K562 (cell line): ENCODE data around the gene MED20. TPM values are rescaled to one million over a fixed set of nuclear protein-coding genes. Genes with fewer than 3 reads are reported as not detected.
A peak's percentile ranks its signal among the peaks of the same experiment; 100 is the strongest.

ENCODE experiments used
- ATAC-seq: fragments of 200-7000 bp; cut with Tn5 transposase; 3 replicates; pipeline ENCODE4 v1.9.1; 2020; ENCODE audit warnings: moderate library complexity
- BruUV-seq: library from RNA; stranded (reverse); fragments of 400-500 nt; replicated peaks from 2 replicates; lab custom pipeline; 2021; lab: Mats Ljungman, UMichigan
- CTCF ChIA-PET: fragments of 300-600 bp; formaldehyde crosslinking; extraction: SDS; loops from one replicate; lab custom pipeline; 2021; ENCODE audit warnings: low intra/inter-chr PET ratio; lab: Yijun Ruan, JAX
- POLR2A ChIA-PET: fragments of 300-600, 350-650 bp; sonication (Branson Sonifier 250); formaldehyde crosslinking; extraction: SDS; loops from one replicate; lab custom pipeline; 2021; ENCODE audit warnings: antibody characterized with exemption, inconsistent platforms; lab: Yijun Ruan, JAX
- DNase-seq, 4 experiments: peaks; one replicate each; pipeline versions ENCODE4 v3.0.0 to v3.0.0-alpha.2; 2011 to 2018; ENCODE audit warnings: low spot score in 3 of 4, mixed read lengths in 3 of 4; ENCODE audit errors: extremely low read depth in 1 of 4
- FAIRE-seq: peaks from 2 replicates; lab custom pipeline; 2011; peaks lifted over from hg19 to GRCh38; lab: Jason Lieb, UNC
- H2AFZ ChIP-seq: 2 replicates; pipeline ENCODE4 v1.6.0; 2011; ENCODE audit warnings: low read depth, low read length, control low read depth, inconsistent platforms
- H3K27ac ChIP-seq: fragments of 200-600 bp; 3 replicates; pipeline ENCODE4 v1.8.0; 2011; ENCODE audit warnings: low read depth, mild to moderate bottlenecking, control low read depth, inconsistent platforms, low read length, moderate library complexity, mixed read lengths; ENCODE audit errors: extremely low read depth
- H3K27me3 ChIP-seq, 2 experiments: fragments of 300-600 bp in 1 of 2; 2 replicates in 1 of 2; 3 replicates in 1 of 2; pipeline versions ENCODE4 v1.6.0 to v1.8.0; 2011; ENCODE audit warnings: inconsistent platforms in 2 of 2, low read length in 2 of 2, mild to moderate bottlenecking in 1 of 2, mixed read lengths in 1 of 2, moderate library complexity in 1 of 2; ENCODE audit not compliant: control insufficient read depth in 2 of 2, insufficient read depth in 2 of 2
- H3K36me3 ChIP-seq: fragments of 300-600 bp; 3 replicates; pipeline ENCODE4 v1.8.0; 2011; ENCODE audit warnings: mild to moderate bottlenecking, low read length, inconsistent platforms; ENCODE audit not compliant: control insufficient read depth, insufficient read depth
- H3K4me1 ChIP-seq, 2 experiments: fragments of 200-600 bp in 1 of 2; replicated peaks in 1 of 2; 2 replicates in 1 of 2; 3 replicates in 1 of 2; pipeline versions ENCODE4 v1.5.1 to v1.8.0; 2011; ENCODE audit warnings: inconsistent platforms in 2 of 2, low read length in 2 of 2, mild to moderate bottlenecking in 1 of 2, mixed read lengths in 1 of 2, moderate library complexity in 1 of 2; ENCODE audit not compliant: control insufficient read depth in 2 of 2, insufficient read depth in 2 of 2
- H3K4me2 ChIP-seq: 2 replicates; pipeline ENCODE4 v1.6.1; 2011; ENCODE audit warnings: low read length, control low read depth, inconsistent platforms, mixed read lengths; ENCODE audit not compliant: insufficient read depth
- H3K4me3 ChIP-seq: fragments of 200-600 bp; sonication (generic), shearing (Covaris generic); 2 replicates; pipeline ENCODE4 v1.5.1; 2016; ENCODE audit warnings: control low read depth, inconsistent platforms
- H3K79me2 ChIP-seq: fragments of 200-600 bp; 3 replicates; pipeline ENCODE4 v1.8.0; 2011; ENCODE audit warnings: low read length, inconsistent platforms; ENCODE audit not compliant: control insufficient read depth, insufficient read depth
- H3K9ac ChIP-seq, 2 experiments: 2 replicates each; pipeline versions ENCODE4 v1.6.0 to v1.6.1; 2011; ENCODE audit warnings: low read depth in 2 of 2, low read length in 2 of 2, control low read depth in 1 of 2, inconsistent platforms in 1 of 2, mild to moderate bottlenecking in 1 of 2, mixed read lengths in 1 of 2; ENCODE audit not compliant: insufficient read depth in 1 of 2
- H3K9me1 ChIP-seq: one replicate; pipeline ENCODE4 v1.6.0; 2011; ENCODE audit warnings: inconsistent platforms, mild to moderate bottlenecking, low read length, moderate library complexity; ENCODE audit not compliant: control insufficient read depth, insufficient read depth
- H3K9me3 ChIP-seq: replicated peaks from 2 replicates; pipeline ENCODE4 v1.5.1; 2011; ENCODE audit warnings: low read depth, low read length, inconsistent platforms; ENCODE audit not compliant: control insufficient read depth, insufficient read depth
- H4K20me1 ChIP-seq: replicated peaks from 2 replicates; pipeline ENCODE4 v1.6.1; 2011; ENCODE audit warnings: low read length, inconsistent platforms, mixed read lengths; ENCODE audit not compliant: control insufficient read depth, insufficient read depth
- ATF4 ChIP-seq: fragments of 450-650 bp; formaldehyde crosslinking; IDR thresholded peaks from 2 replicates; pipeline ENCODE4 v1.4.0; 2022; ENCODE audit warnings: mild to moderate bottlenecking, moderate library complexity
- BACH1 ChIP-seq: fragments of 200-800 bp; sonication (Bioruptor generic); IDR thresholded peaks from 2 replicates; pipeline ENCODE4 v1.6.1; 2016; ENCODE audit warnings: missing genetic modification characterization, missing compliant biosample characterization
- LEF1 ChIP-seq: fragments of 450-650 bp; IDR thresholded peaks from 2 replicates; pipeline ENCODE4 v1.6.1; 2016; ENCODE audit warnings: mild to moderate bottlenecking
- PBX2 ChIP-seq, 2 experiments: IDR thresholded peaks in 1 of 2; conservative IDR thresholded peaks in 1 of 2; 2 replicates each; pipeline ENCODE4 v1.6.1; 2016; ENCODE audit warnings: low read depth in 2 of 2, mild to moderate bottlenecking in 1 of 2, missing compliant biosample characterization in 1 of 2, missing genetic modification characterization in 1 of 2, moderate library complexity in 1 of 2
- ZKSCAN8 ChIP-seq: fragments of 200-800 bp; sonication (Bioruptor generic); IDR thresholded peaks from 2 replicates; pipeline ENCODE4 v1.6.1; 2016; ENCODE audit warnings: missing genetic modification characterization, missing compliant biosample characterization
- WGBS: fragments of 100-300 bp; shearing (Covaris generic); methylation state at CpG from one replicate; pipeline ENCODE4 v1.1.6; 2016; ENCODE audit warnings: low coverage, mixed read lengths; ENCODE audit not compliant: insufficient coverage; ENCODE audit errors: missing lambda C conversion rate; 5-methylcytosine and 5-hydroxymethylcytosine counted together
- in situ Hi-C: fragments of 300-500 bp; cut with MboI; formaldehyde crosslinking; loops from 4 replicates; pipeline ENCODE4 v1.15.0; 2018; ENCODE audit warnings: inconsistent platforms, mixed read lengths
- intact Hi-C: fragments of 100-400 bp; cut with micrococcal nuclease; formaldehyde crosslinking; loops from 2 replicates; pipeline ENCODE4 v1.14.2; 2022
- polyA plus RNA-seq, 8 experiments: library from polyadenylated mRNA; depleted of rRNA in 4 of 8; stranded (reverse) in 5 of 8; unstranded in 3 of 8; fragments of >200 nt; fragmentation: Nextera tagmentation in 2 of 8; fragmentation: Illumina TruSeq in 1 of 8; extraction: Ambion mirVana in 2 of 8; extraction: Trizol in 1 of 8; gene quantifications; 2 replicates each; pipeline versions ENCODE4 v1.2.1 to v1.2.3, GENCODE V29; 2011 to 2014; ENCODE audit warnings: inconsistent platforms in 1 of 8, missing spikeins in 1 of 8
- total RNA-seq, 7 experiments: library from RNA; depleted of rRNA in 6 of 7; stranded (reverse); fragments of >200 nt in 6 of 7; fragmentation: Illumina TruSeq in 2 of 7; extraction: Trizol in 2 of 7; gene quantifications; 2 replicates each; pipeline versions ENCODE4 v1.2.1 to v1.2.3, GENCODE V29; 2011 to 2021; ENCODE audit warnings: low replicate concordance in 1 of 7

Gene MED20
- total and polyA plus RNA-seq, 9 of the 15 experiments (the other 6 are each of a cell fraction or from before 2014, with no cell fraction given): 27.3 to 80.9 (median 46.0) TPM

- TF ChIP-seq PBX2 (CRISPR knock-in tag; IDR thresholded peaks at IDR 0.05; ENCODE audit: low read depth): no peak
- peak; percentile 27; the same call in 1 of the 2 replicates for TF ChIP-seq PBX2 (tag; conservative IDR thresholded peaks at IDR 0.05; ENCODE audit: low read depth)
- peak; percentile 66; the same call in 1 of the 2 replicates for TF ChIP-seq ATF4 (CRISPR knock-in tag)
These were observed 46.7 kb upstream of the MED20 start (continued) for GRCh38 chr6:41967312-41968287.

- intact Hi-C loops: loop anchor here (1.0 kb wide), 1 partner anchor 28 kb away; no protein-coding TSS in a partner anchor
- Histone ChIP-seq H4K20me1 (no peaks in the 10 kb centered on the region), H2AFZ (peak overlapping the region; percentile 82), H3K4me3 (no peak overlapping the region), H3K9ac (peak overlapping the region in 1 of 2 experiments; percentile 58; a peak in 3 of 4 replicates), H3K79me2 (no peaks in the 10 kb centered on the region), H3K27ac (peak overlapping the region; percentile 81), H3K4me2 (peak overlapping the region; percentile 71), H3K4me1 (peaks cover 19 to 37% of the 10 kb centered on the region in 2 experiments), H3K9me3 (no peaks in the 10 kb centered on the region), H3K27me3 (no peaks in the 10 kb centered on the region), H3K36me3 (no peaks in the 10 kb centered on the region), H3K9me1 (no peaks in the 10 kb centered on the region)
- POLR2A ChIA-PET: interaction anchor here (0.6 to 2.3 kb wide), 10 partner anchors 10 to 1858 kb away, joined by 3 to 6 read pairs (median 4); partner anchors contain the start of genes BYSL and MED20
- DNase-seq: peak; percentile 81 to 86 (median 83)
- FAIRE-seq: peak; percentile 87
- in situ Hi-C loops: no loop called here
- BruUV-seq: TSS peak; percentile 72
- CTCF ChIA-PET: interaction anchor here (0.6 kb wide), 1 partner anchor 16 kb away, joined by 4 read pairs; no protein-coding TSS in a partner anchor
- peak; percentile 86 for ATAC-seq
- 6% methylated on average over 4 of the region's 4 CpGs for WGBS
- TF ChIP-seq ZKSCAN8 (CRISPR knock-in tag): peak; percentile 20; the same call in 1 of the 2 replicates
- peak; percentile 97 for TF ChIP-seq BACH1
- peak; percentile 42 for TF ChIP-seq LEF1
These were observed 46.0 kb upstream of the MED20 start for GRCh38 chr6:41966961-41967311.
